K562 (cell line): ENCODE results near the gene CEBPE. TPM values are rescaled to one million over a fixed set of nuclear protein-coding genes. Genes with fewer than 3 reads are reported as not detected.
A peak's percentile ranks its signal among the peaks of the same experiment; 100 is the strongest.

Experiments used
- DEAF1 ChIP-seq: fragments of 450-650 bp; formaldehyde crosslinking; IDR thresholded peaks from 2 replicates; pipeline ENCODE4 v1.4.0; 2020; ENCODE audit warnings: mild to moderate bottlenecking, moderate library complexity
- ERF ChIP-seq: fragments of 450-650 bp; formaldehyde crosslinking; IDR thresholded peaks from 2 replicates; pipeline ENCODE4 v1.4.0; 2020; ENCODE audit warnings: mild to moderate bottlenecking, mixed read lengths
- GATA2 ChIP-seq: sonication (generic); formaldehyde crosslinking; IDR thresholded peaks from 2 replicates; pipeline ENCODE4 v1.4.0; 2020; ENCODE audit warnings: mild to moderate bottlenecking, missing genetic modification reagents
- HBP1 ChIP-seq: fragments of 450-650 bp; formaldehyde crosslinking; IDR thresholded peaks from 2 replicates; pipeline ENCODE4 v1.4.0; 2022; ENCODE audit warnings: missing genetic modification characterization
- HIVEP1 ChIP-seq: fragments of 250-450 bp; sonication (Bioruptor Pico); IDR thresholded peaks from 2 replicates; pipeline ENCODE4 v1.4.0; 2020; ENCODE audit warnings: mild to moderate bottlenecking
- HNRNPK ChIP-seq: fragments of 200-400 bp; formaldehyde crosslinking; IDR thresholded peaks from one replicate; pipeline ENCODE4 v1.6.1; 2018; ENCODE audit warnings: mild to moderate bottlenecking, low read depth, low read length; ENCODE audit not compliant: poor library complexity, severe bottlenecking
- KDM4B ChIP-seq, 2 experiments: fragments of 450-650 bp in 1 of 2; sonication (generic) in 1 of 2; IDR thresholded peaks; 2 replicates each; pipeline ENCODE4 v1.6.1; 2016 to 2017; ENCODE audit warnings: borderline replicate concordance in 2 of 2, antibody characterized with exemption in 1 of 2, low read depth in 1 of 2, mild to moderate bottlenecking in 1 of 2
- NCOA6 ChIP-seq: fragments of 450-650 bp; IDR thresholded peaks from 2 replicates; pipeline ENCODE4 v1.6.1; 2017; ENCODE audit warnings: mild to moderate bottlenecking
- PML ChIP-seq: IDR thresholded peaks from 2 replicates; pipeline ENCODE4 v1.6.1; 2012; ENCODE audit warnings: low read length, inconsistent platforms
- POLR2A ChIP-seq: fragments of 450-650 bp; conservative IDR thresholded peaks from 2 replicates; pipeline ENCODE4 v1.6.1; 2016
- POLR3A ChIP-seq: IDR thresholded peaks from 2 replicates; pipeline ENCODE4 v1.6.1; 2011; ENCODE audit warnings: borderline replicate concordance, mild to moderate bottlenecking, moderate library complexity; ENCODE audit not compliant: insufficient read length, insufficient read depth; ENCODE audit errors: extremely low read depth
- SMARCB1 ChIP-seq: IDR thresholded peaks from 2 replicates; pipeline ENCODE4 v1.6.1; 2011; ENCODE audit warnings: improper control_type of control experiment, low read depth; ENCODE audit not compliant: insufficient read length
- TARDBP ChIP-seq: fragments of 450-650 bp; IDR thresholded peaks from 2 replicates; pipeline ENCODE4 v1.6.1; 2016
- TSHZ1 ChIP-seq: fragments of 250-450 bp; sonication (Bioruptor Pico); IDR thresholded peaks from 2 replicates; pipeline ENCODE4 v1.4.0; 2020; ENCODE audit warnings: mild to moderate bottlenecking, moderate library complexity
- ZBTB7A ChIP-seq: IDR thresholded peaks from 2 replicates; pipeline ENCODE4 v1.6.1; 2011; ENCODE audit warnings: low read depth, mild to moderate bottlenecking, low read length, moderate library complexity, borderline replicate concordance; ENCODE audit not compliant: control insufficient read depth
- ZFP1 ChIP-seq: fragments of 450-650 bp; formaldehyde crosslinking; IDR thresholded peaks from 2 replicates; pipeline ENCODE4 v1.4.0; 2020; ENCODE audit warnings: mild to moderate bottlenecking, mixed read lengths
- ZNF282 ChIP-seq: sonication (generic); formaldehyde crosslinking; IDR thresholded peaks from 2 replicates; pipeline ENCODE4 v1.8.1; 2023; ENCODE audit warnings: missing genetic modification reagents
- ZNF583 ChIP-seq: fragments of 250-450 bp; sonication (Bioruptor Pico); IDR thresholded peaks from 2 replicates; pipeline ENCODE4 v1.4.0; 2020
- ZNF75A ChIP-seq: fragments of 450-650 bp; formaldehyde crosslinking; IDR thresholded peaks from 2 replicates; pipeline ENCODE4 v1.4.0; 2020; ENCODE audit warnings: mild to moderate bottlenecking
- ZSCAN32 ChIP-seq: fragments of 450-650 bp; formaldehyde crosslinking; IDR thresholded peaks from 2 replicates; pipeline ENCODE4 v1.4.0; 2020; ENCODE audit warnings: mild to moderate bottlenecking, moderate library complexity
- polyA plus RNA-seq, 8 experiments: library from polyadenylated mRNA; depleted of rRNA in 4 of 8; stranded (reverse) in 5 of 8; unstranded in 3 of 8; fragments of >200 nt; fragmentation: Nextera tagmentation in 2 of 8; fragmentation: Illumina TruSeq in 1 of 8; extraction: Ambion mirVana in 2 of 8; extraction: Trizol in 1 of 8; gene quantifications; 2 replicates each; pipeline versions ENCODE4 v1.2.1 to v1.2.3, GENCODE V29; 2011 to 2014; ENCODE audit warnings: inconsistent platforms in 1 of 8, missing spikeins in 1 of 8
- total RNA-seq, 7 experiments: library from RNA; depleted of rRNA in 6 of 7; stranded (reverse); fragments of >200 nt in 6 of 7; fragmentation: Illumina TruSeq in 2 of 7; extraction: Trizol in 2 of 7; gene quantifications; 2 replicates each; pipeline versions ENCODE4 v1.2.1 to v1.2.3, GENCODE V29; 2011 to 2021; ENCODE audit warnings: low replicate concordance in 1 of 7
- TF ChIP-seq, protein P1 (sequence below): sonication (generic); formaldehyde crosslinking; IDR thresholded peaks from 2 replicates; pipeline ENCODE4 v1.8.1; 2023; ENCODE audit warnings: mild to moderate bottlenecking, missing genetic modification reagents

Gene CEBPE
- total and polyA plus RNA-seq, 9 of the 15 experiments (the other 6 are each of a cell fraction or from before 2014, with no cell fraction given), result 0.09 to 0.15 (median 0.13) TPM; not detected in 6

GRCh38 chr14:23112359-23113178 lies 6.5 kb downstream of the CEBPE start (continued):
- TF ChIP-seq PML, result peak; percentile 98
- TF ChIP-seq POLR2A, result no peak
- TF ChIP-seq DEAF1 (CRISPR knock-in tag), result no peak
- TF ChIP-seq HNRNPK, result no peak
- TF ChIP-seq ZNF583, result peak; percentile 68; the same call in 1 of the 2 replicates
- peak; percentile 99 for TF ChIP-seq GATA2 (CRISPR knock-in tag)
- no peak for TF ChIP-seq ZNF282 (CRISPR knock-in tag)
- 0 out of 2 replicates have a peak, but pooled peaks have one; percentile 24 for TF ChIP-seq ERF (CRISPR knock-in tag)
- TF ChIP-seq HBP1 (CRISPR knock-in tag), result 0 out of 2 replicates have a peak, but pooled peaks have one; percentile 59
- TF ChIP-seq NCOA6, result no peak
- TF ChIP-seq ZNF75A (CRISPR knock-in tag), result no peak
- no peak for TF ChIP-seq TSHZ1
- TF ChIP-seq, protein P1, sequence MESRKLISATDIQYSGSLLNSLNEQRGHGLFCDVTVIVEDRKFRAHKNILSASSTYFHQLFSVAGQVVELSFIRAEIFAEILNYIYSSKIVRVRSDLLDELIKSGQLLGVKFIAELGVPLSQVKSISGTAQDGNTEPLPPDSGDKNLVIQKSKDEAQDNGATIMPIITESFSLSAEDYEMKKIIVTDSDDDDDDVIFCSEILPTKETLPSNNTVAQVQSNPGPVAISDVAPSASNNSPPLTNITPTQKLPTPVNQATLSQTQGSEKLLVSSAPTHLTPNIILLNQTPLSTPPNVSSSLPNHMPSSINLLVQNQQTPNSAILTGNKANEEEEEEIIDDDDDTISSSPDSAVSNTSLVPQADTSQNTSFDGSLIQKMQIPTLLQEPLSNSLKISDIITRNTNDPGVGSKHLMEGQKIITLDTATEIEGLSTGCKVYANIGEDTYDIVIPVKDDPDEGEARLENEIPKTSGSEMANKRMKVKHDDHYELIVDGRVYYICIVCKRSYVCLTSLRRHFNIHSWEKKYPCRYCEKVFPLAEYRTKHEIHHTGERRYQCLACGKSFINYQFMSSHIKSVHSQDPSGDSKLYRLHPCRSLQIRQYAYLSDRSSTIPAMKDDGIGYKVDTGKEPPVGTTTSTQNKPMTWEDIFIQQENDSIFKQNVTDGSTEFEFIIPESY, result peak; percentile 92
- no peak for TF ChIP-seq SMARCB1
- TF ChIP-seq POLR3A, result no peak
- TF ChIP-seq ZFP1 (CRISPR knock-in tag), result no peak
- TF ChIP-seq KDM4B (IDR thresholded peaks at IDR 0.05; ENCODE audit: borderline replicate concordance in 2 of 2, low read depth in 1 of 2), result no peak
- peak; percentile 100 for TF ChIP-seq TARDBP
- no peak for TF ChIP-seq ZBTB7A
- TF ChIP-seq HIVEP1 (CRISPR knock-in tag), result no peak
- no peak for TF ChIP-seq ZSCAN32 (CRISPR knock-in tag)
